NCI-H1105 treated with DMSO at 0.1 percent for 48 hours (cell line): ENCODE measurements around the gene CCDC27.

ENCODE experiments used
- DNase-seq: peaks from one replicate; lab custom pipeline; 2025; lab: John Stamatoyannopoulos, UW

Gene CCDC27

DNA sequence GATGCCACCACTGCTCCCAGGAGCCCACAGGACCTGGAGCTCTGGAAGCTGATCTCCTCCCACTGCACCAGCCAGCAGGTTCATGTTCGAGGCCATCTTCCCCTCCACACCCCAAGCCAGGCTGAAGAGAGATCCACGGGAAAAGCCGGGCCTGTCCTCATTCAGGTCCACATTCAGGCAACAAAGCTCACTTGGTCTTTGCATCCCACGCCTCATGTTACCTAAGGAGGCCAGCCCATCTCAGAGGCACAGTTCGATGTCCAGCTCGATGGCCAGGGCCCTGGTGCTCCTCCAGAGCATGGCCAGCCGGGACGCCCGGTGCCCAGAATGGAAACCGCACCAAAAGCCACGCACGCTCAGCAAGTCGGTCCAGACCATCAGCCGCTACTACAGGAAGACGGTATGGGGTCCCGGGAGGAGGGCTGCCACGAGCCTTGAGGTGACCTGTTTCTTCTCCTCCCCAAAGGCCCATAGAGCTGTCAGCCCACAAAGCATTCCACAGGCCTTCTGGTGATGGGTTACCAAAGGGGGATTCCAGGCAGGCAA, at the start of gene CCDC27:
CCDC27 (plus strand) TSS at position 51 of the 546 bp plus-strand sequence; CDS start at position 83, 32 bp downstream.
- DNase-seq = no peak

DNA sequence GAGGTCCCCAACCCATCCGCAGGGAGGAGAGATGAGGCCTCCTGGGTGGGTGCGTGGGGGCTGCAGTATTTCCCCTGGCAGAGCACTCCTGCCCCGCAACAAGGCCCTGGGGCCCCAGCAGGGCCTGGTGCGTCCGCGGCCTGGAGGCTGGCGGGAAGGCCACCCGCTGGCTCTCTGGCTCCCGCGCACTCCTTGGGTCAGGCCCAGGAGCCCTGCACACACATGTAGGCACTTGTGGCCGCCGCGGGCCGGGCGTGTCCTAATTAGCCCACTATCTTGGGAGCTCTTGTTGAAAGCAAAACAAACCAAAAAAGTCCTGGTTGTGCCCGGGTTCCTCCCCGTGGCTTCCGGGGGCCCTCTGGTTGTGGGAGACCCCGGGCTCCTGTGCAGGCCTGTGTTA, 49.7 kb upstream of the CCDC27 start:
- DNase-seq = no peak

DNA sequence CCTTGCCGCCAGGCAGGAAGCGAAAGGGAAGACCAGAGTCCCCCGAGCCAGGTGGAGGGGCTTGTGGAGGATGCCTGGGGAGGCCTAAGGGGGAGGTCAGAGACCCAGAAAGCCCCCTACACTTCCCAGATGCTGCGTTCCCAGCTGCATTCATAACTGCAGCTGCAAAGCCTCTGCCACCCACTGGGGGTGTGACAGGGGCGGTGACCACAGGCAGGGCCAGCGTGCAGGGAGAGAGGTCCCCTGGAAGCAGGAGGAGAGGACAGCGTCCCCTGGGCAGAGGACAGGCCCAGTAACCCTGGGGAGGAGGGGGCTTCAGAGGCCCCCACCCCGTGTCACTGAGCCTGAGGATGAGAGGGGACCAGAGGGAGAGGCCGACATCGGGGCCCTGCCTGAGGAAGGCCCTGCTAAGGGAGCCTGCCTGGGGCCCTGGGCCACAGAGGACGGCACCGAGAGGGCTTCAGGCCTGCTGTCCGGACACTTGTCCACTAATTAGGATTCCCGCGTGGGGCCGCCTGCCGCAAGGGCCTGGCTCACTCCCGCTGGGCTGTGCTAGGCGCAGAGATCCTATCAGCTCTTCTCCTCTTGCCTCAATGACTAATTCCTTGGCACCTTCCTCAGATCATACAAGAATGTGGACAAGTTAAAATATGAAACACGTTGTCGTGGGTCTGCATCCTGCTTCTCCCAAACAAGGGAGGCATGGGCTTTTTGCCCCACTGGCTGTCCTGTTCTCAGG, 49.1 kb upstream of the CCDC27 start:
- no peak for DNase-seq

DNA sequence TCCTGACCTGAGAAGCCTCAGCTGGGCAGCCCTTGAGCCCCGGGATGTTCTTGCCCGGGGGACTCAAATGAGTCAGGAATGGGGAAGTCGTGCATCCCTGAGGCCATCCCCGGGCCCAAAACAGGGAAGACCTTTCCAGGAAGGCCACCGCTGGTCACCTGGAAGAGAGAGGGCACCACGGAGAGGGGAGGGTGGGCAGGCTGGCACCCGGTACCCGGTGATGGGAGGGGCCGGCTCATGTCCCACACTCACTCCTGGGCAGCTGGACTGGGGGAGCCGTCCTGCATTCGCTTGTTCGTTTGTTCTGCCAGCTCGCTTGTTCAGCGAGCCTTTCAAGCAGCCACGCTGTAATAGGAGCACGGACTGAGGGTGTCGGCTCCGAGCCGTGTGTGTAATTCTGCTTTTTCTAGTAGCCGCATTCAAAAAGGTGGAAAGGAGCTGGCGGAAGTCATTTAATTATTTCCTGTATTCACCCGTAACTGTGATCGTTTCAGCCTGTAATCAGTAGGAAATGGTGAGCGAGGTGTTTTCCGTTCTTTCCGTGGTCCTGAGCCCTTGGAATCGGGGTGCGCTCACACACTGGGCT, 48.4 kb upstream of the CCDC27 start:
- DNase-seq = no peak

DNA sequence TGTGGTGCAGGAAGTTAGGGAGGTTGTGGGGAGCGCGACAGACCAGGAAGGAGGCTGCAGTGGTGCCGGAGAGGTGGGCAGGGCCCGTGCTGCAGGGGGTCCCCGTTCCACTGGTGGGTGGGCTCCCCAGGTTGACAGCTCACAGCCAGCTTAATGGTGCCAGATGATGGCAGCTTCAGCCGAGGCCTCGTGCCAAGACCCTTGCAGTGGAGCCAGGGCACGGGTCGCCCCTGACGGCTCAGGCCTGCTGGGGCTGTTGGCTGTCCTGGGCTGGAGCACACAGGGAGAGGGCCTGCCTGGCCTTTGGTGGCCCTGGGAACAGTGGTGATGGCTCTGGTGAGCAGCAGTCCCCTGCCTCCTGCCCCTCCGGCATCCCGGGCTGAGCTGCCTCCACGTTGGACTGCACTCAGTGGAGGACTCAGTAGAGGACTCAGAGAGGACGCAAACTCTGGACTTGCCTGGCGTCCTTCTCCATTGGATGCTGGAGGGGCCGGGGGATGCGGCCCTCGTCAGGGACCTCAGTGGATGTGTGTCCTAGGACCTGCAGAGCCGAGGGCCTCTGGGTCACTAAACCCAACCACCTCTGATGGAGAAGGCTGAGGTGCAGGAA, 46.8 kb upstream of the CCDC27 start:
- DNase-seq = no peak

DNA sequence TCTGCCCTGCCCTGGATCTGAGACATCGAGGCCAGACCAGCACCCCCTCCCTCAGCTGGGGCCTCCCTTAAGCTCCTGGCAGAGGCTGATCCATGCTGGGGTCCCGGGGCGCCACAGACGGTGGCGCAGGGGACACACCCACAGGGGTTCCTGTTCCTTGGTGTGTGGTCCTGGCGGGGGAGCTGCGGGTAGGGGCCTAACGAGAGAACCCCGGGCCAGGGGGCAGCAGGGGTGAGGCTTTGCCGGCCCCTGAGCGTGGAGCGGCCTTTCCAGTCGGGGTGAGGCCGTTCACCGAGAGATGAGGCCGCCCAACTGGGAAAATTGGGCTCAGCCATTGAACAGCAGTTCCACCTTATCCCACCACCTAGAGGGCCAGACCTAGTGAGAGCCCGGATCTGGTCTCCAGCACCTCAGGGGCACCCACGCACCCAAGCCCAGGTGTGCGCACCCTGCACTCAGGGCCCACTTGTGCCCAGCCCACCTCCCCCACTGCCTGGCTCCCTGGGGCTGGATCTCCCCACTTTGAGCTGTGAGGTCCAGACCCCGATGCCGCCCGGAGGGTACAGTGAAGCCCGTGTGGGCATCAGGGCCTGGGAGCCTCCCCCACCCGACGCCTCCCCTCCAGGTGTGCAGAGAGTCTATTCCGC, 45.5 kb upstream of the CCDC27 start:
- DNase-seq = no peak

DNA sequence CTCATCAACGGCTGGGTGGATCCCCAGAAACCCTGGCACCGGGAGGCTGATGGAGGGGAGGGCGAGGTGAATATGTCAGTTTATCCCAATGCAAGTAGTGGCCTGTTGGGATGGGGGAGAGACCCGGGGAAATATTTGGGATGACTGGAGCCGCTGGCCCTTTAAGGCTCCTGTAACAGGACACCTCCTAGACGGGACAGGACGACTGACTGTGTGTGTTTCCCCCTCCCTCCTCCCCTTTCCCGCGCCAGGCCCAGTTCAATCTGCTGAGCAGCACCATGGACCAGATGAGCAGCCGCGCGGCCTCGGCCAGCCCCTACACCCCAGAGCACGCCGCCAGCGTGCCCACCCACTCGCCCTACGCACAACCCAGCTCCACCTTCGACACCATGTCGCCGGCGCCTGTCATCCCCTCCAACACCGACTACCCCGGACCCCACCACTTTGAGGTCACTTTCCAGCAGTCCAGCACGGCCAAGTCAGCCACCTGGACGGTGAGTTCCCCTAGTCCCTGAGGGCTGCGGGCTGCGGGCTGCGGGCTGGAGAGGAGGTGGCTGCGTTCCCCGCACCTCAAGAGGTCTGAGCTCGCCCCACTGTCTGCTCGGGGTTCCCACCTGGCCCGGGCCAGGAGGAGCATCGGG, 44.8 kb upstream of the CCDC27 start:
- no peak for DNase-seq

DNA sequence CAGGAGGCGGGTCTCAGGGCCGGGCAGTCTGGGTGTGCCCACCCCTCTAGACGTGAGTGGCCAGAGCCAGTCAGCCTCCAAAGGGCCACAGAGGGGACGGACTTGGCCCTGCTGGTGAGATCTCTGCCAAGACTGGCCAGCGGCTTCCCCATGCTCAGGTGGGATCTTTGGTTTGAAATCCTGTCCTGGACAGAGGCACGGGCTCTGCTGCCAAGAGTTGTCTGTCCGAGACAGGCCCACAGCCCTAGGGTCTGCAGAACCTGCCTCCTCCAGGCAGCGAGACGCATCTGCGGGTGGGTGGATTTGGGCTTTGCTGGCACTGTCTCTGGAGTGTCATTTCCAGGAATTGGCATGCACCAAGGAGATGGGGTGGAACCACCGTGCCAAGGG, 44.3 kb upstream of the CCDC27 start:
- no peak for DNase-seq

DNA sequence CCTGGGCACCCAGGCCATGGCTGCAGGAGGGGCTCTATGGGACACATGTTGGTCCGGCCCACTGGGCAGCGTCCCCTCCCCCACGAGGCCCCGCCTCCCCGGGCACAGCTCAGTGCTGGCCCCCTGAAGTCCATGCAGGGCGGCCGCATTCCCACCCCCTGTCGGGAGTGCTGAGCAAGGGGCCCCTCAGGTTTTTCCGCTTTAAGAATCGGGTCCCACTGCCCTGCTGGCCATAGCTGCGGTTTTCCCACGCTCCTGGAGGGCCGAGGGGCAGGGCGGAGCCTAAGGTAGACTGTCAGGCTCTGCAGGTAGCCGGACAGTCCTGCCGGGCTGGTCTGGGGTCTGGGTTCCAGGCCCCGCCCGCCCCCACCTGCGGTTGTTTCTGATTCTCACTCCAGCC, 43.5 kb upstream of the CCDC27 start:
- no peak for DNase-seq

DNA sequence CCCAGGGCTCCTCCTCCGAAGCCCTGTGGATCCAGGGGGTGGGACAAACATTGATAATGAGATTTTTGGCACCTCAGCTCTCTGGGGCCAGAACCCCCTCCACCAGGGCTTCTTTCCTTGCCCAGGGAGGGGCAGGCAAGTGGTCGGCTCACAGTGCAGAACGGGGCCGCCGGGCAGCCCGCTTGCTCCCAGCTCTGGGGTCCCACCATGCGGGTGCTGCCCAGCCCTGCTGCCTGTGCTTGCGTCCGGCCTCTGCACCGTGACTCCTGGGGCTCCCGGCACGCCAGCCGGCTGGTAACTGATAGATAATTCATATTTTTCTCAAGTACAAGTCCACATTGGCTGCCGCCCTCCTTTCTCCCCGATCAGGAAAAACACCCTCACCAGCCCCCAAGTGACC, 42.0 kb upstream of the CCDC27 start:
- no peak for DNase-seq

DNA sequence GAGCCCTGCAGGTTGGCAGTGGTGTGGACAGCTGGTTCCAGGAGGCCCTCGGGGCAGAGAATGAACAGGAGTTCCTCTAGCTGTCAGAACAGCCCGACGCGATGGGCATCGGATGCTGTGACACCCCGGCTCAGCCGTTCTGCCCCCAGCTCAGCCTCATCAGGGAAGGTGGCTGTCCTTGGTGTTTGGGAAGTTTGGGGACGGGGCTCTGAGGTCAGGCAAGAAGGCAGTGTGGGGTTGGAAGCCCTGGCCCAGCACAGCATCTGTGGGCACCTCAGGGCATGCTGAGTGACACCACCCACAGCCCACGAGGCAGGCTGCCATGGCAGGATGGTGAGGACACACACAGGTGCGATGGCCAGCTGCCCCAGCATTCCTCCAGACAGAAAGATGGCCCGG, 40.9 kb upstream of the CCDC27 start:
- DNase-seq = no peak

DNA sequence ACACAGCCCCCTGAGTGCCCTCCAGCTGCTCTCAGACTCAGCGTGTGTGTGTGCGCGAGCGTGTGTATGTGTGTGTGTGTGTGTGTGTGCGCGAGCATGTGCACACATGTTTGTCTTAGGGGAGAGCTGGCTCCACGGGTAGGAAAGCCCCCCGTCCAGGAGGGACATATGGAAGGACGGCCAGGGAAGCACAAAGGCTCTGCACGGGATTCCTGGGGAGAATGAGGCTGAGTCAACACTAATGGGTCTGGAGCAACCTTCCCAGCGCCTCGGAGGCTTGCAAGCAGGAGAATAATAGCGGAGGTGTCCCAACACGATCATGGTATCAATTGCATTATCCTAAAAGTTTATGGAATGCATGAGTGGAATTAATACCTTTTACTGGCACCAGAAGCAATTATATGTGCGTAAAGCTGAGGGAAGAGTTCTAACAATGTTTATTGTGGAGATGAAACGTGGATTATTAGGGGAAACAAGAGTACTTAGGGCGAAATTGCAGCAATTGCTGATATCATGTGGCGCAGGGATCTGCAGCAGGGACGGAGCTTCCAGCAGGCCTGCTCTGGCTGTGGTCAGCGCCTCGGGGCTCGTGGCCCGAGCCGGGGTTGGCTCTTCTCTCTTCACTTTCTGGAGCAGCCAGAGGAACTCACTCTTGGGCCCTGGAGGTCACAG, 40.3 kb upstream of the CCDC27 start:
- peak; percentile 30 for DNase-seq

DNA sequence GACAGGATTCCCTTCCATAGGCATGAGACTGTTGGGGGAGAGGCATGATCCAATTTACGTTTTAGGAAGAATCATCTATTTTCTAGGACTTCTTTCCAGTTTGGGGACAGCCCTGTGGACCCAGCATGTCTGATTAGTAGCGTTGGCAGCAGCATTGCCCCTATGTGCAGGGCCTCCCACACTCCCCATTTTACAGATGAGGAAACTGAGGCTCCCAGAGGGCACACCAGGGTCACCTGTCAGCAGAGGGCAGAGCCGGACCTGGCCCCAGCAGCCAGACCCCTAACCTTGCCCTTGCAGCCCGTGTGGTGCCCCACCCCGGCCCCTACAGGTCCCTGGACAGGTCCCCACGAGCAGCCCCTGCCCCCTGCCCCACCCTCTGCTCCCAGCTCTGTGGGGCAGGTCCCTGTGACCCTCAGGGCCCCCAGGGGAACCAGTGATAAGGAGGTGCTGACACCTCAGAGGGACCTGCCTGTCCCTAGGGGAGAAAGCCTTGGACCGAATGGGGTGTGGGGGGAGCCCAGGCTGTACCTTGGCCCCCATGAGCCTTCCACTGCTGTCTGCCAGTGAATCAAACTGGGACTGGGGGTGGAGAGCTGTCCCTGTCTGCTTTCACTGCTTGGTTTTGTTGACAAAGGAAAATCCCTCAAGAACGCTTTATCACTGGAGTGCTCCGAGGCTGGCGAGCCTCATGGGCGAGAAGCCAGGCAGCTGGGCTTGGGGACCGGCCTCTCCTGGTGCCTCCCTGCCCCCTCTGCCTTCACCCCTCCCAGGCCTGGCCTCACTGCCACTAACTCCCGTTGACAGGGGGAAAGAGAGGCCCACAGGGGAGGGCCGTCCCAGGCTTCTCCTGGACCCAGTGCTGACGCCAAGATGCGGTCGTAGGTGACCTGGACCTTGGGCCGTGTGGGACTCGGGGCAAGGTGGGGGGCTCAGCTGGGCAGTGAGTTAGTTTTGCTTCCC, 39.4 kb upstream of the CCDC27 start:
- DNase-seq = peak; percentile 85

DNA sequence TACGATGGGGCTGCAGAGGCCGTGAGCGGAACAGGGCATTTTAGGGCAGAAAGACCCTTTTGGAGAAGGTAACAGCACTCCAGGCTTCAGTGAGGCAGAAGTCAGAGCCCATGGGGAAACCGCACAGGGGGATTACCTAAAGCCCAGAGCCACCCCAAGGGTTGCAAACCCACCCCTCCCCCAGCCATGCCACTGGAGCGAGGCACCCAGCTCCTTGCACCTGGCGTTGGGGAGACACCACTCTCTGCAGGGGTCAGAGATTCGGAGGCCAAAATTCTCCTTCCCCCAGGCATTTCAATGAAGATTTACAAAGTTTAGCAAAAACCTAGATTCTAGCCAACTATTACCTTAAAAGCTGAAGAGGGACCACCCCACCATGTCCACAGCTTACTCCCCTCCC, 38.4 kb upstream of the CCDC27 start:
- DNase-seq = no peak

DNA sequence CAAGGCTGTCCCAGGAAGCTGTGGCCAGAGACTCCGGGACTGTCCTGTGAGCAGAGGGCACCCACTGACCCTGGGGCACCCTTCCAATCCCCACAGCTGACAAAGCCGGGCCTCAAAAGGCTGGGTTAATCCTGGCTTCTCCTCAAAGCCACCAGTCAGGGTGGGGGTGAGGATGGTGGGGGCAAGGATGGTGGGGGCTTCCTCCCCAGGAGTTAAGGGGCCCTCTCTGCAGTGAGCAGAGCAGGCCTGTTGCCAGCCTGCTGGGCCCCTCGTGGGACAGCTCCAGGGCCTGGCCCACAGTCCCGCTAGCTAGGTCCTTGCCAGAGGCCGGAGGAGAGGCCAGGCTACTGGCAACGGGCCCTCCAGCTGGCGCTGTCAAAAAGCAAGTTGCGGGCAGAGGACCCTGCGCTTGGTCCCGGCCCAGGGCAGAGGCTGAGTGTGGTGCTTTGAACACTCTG, 37.9 kb upstream of the CCDC27 start:
- DNase-seq = no peak

DNA sequence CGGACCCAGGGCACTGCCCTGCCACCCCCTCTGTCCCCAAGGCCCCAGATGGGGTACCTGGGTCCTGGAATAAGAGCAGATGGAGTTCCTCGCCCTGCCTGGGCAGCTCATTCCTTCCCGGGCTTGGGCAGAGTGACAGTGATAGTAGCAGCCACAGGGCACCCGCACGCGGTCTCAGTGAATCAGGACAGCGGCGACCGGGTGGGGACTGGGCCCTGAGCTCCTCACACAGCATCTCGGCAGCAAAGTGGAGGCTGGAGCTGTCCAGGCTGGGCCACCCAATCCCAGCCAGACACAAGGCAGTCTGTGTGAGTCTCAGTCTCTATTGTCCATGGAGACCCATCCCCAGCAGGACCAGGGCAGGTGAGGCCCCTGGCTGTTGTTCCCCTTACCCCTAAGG, 37.4 kb upstream of the CCDC27 start:
- no peak for DNase-seq

DNA sequence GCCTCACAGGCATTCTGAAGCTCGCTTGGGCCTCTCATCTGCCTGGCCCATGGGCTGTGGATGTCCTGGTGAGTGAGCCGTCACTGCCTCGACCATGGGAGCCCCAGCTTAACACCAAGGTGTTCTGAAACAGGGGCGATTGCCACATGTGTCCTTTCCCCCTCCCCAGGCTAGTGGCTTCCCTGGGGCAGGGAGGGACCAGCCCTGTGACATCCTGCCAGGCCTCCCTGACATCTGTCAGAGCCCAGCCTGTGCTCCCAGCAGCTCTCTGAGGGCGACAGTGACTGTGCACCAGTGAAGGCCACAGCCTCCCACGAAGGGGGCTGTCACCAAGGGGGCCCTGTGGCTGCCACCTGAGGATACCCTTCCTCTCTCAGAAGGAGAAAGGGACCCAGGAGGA, 35.9 kb upstream of the CCDC27 start:
- no peak for DNase-seq

DNA sequence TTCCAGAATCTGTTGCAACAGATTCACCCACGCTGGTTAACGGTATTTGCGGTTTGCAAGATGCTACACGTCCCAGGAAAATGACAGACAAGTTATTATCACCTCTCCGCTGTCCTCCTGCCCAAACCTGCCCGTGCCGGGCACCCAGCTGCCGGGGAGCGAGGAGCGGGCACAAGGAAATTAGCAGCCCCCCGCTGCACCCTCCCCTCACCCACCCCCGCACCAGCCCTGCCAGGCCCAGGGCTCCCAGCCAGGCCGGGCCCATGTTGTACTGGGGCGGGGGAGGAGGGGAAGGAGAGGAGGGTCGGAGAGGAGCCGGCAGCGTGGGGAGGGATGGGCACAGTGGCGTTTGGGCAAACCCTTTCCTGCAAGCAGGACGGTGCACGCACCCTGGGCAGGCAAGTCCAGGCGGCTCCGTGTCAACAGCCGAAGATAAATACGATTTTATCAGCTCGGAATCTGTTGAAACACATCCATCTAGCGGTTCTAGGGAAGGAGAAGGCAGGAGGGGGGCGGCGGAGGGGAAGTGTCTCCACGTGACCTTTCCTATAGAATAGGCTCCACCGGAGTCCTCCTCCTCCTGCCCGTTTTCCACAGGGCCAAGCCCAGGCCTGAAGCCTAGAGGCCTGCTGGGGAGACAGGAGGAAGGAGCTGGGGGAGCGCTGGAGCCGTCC, 35.1 kb upstream of the CCDC27 start:
- DNase-seq = peak; percentile 99

DNA sequence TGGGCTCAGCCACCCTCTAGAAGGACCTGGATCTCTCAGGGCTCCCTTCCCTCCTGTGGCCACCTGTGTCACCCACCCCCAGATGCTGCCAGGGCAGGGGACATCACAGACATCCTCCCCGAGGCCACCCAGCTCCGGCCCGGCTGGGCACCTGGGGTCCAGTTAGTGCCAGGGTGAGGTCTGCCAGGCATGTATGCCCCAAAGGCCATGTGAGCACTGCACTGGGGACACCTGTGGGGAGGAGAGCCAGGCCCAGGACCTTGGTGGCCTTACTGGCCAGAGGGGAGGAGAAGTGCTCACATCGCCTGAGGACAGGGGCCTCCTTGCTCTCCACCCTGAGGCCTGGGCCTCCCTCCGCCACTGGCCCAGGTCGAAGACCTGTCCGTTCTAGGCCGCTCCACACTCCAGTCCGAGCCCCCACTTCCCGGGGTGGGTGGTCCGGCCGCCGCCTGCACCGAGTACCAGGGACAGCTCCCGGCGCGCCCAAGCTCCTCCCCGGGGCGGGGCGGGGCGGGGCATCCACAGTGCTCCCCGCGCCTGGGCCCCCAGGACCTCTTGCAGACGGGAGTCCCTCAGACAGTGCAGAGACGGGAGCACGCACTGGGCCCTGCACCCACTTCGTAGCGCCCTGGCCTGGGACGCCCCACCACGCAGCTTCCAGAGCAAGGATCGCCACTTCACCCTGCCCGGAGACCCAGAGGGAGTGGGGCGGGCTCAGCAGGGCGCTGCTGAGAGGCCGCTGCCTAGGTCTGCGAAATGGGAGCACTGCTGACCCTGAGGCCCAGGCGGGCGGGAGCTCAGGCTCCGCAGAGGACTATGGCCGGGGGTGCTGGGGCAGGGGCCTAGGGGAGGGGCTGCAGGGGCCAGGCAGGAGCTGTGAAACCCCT, 34.3 kb upstream of the CCDC27 start:
- no peak for DNase-seq
